ENCODE data around the gene TIMM13. TPM values are rescaled to one million over a fixed set of nuclear protein-coding genes. Genes with fewer than 3 reads are reported as not detected.

TIMM13 gene
- total RNA-seq, 1 donor from 2014 or later: 39.5 TPM

DNA sequence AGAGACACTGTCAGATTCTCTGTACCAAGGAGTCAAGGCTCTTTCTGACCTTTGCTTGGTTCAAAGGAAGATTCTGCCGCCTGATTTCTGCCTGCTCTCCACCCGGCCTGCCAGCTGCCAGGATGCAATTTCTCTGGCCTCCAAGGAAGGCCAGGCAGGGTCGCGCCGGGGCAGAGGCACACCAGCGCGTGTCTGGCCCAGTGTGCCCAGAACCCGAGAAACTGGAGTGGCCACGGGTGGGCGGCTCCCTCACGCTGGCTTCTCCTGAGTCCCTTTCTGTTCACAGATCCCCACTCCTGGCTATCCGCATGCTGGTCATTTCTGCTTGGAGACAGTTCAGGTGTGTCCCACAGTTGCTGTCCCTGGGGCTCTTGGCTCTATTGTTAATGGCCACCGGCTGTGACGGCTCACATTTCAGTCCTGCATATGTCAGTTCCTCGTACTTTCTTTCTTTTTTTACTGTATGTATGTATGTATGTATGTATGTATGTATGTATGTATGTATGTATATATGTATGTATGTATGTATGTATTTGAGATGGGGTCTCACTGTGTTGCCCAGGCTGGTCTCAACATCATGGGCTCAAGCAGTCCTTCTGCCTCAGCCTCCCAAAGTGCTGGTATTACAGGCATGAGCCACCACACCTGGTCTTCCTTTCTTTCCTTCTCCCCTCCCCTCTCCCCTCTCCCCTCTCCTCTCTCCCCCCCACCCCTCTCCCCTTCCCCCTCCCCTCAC, 50.4 kb downstream of the TIMM13 start:
- no peak for FAIRE-seq
- Histone ChIP-seq H3K4me3 (ENCODE audit: low read depth, low read length) (no peak overlapping the region), H3K36me3 (ENCODE audit: control insufficient read depth, insufficient read depth, low read length) (no peaks in the 10 kb centered on the region), H3K27me3 (ENCODE audit: control insufficient read depth, insufficient read depth, low read length) (no peaks in the 10 kb centered on the region)
- TF ChIP-seq, protein P1, sequence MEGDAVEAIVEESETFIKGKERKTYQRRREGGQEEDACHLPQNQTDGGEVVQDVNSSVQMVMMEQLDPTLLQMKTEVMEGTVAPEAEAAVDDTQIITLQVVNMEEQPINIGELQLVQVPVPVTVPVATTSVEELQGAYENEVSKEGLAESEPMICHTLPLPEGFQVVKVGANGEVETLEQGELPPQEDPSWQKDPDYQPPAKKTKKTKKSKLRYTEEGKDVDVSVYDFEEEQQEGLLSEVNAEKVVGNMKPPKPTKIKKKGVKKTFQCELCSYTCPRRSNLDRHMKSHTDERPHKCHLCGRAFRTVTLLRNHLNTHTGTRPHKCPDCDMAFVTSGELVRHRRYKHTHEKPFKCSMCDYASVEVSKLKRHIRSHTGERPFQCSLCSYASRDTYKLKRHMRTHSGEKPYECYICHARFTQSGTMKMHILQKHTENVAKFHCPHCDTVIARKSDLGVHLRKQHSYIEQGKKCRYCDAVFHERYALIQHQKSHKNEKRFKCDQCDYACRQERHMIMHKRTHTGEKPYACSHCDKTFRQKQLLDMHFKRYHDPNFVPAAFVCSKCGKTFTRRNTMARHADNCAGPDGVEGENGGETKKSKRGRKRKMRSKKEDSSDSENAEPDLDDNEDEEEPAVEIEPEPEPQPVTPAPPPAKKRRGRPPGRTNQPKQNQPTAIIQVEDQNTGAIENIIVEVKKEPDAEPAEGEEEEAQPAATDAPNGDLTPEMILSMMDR (IDR thresholded peaks at IDR 0.05; ENCODE audit: insufficient read depth, low read length, severe bottlenecking): no peak
- no peak for DNase-seq (ENCODE audit: low read depth)

Other genes with a start within 250 kb of the TIMM13 start
- gene PLEKHJ1, start 191.3 kb downstream of the TIMM13 start, total RNA-seq: 49.3 and 59.8 TPM in 2 replicates
- gene SF3A2, start 190.8 kb downstream of the TIMM13 start, total RNA-seq: 24.2 and 25.1 TPM in 2 replicates
- 0.26 and 0.38 TPM in 2 replicates for gene AMH, start 178.3 kb downstream of the TIMM13 start, total RNA-seq
- gene JSRP1, start 171.2 kb downstream of the TIMM13 start, total RNA-seq: not detected in 2 replicates
- gene PEAK3, start 145.4 kb downstream of the TIMM13 start, total RNA-seq: not detected in 2 replicates
- not detected in 2 replicates for gene LINGO3, start 119.4 kb downstream of the TIMM13 start, total RNA-seq
- gene LSM7, start 99.0 kb downstream of the TIMM13 start, total RNA-seq: 86.5 and 97.4 TPM in 2 replicates
- gene SPPL2B, start 98.9 kb downstream of the TIMM13 start, total RNA-seq: 10.0 and 20.6 TPM in 2 replicates
- not detected in 2 replicates for gene TMPRSS9, start 67.3 kb downstream of the TIMM13 start, total RNA-seq
- 54.0 and 74.5 TPM in 2 replicates for gene LMNB2, start 29.4 kb upstream of the TIMM13 start, total RNA-seq
- 25.8 and 26.1 TPM in 2 replicates for gene GADD45B, start 48.5 kb upstream of the TIMM13 start, total RNA-seq